ENCODE measurements around the gene EMP1.

DNA sequence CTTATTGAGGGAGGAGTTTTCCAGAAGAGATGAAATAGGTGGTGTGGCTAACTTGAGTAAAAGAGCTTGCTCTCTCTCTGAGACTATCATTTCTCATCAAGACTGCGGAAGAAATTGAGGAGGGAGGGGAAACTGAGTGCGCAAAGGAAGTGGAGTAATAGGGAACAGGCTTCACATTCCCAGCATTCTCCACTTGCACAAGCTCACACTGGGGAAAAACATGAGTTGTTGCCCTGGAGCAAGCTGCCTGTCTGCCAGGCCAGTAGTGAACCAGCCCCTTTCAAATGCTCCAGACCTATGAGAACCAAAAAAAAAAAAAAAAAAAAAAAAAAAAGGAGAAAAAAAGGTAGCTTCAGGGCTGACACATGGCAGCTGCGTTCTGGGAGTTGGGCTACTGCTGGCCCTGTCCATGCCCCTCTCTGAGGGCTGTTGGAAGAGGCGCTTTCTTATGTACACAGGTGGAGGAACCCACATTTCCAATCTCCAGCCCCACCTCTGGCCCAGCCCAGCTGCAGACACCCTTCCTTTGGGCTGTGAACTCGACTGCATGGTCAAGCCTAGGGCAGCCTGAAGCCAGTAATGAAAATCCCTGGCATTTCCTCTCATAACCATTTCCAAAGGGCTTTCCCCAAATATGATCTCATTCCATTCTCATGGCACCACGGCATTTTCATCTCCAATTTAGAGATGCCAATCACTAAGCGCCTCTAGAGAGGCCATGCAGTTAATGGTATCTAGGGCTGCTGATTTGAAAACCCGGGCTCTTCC, 32.5 kb upstream of the EMP1 start:
- TF ChIP-seq NRF1 (conservative IDR thresholded peaks at IDR 0.05 in 1 of 2, IDR thresholded peaks at IDR 0.05 in 1 of 2) = no peak
- TF ChIP-seq, protein P1, sequence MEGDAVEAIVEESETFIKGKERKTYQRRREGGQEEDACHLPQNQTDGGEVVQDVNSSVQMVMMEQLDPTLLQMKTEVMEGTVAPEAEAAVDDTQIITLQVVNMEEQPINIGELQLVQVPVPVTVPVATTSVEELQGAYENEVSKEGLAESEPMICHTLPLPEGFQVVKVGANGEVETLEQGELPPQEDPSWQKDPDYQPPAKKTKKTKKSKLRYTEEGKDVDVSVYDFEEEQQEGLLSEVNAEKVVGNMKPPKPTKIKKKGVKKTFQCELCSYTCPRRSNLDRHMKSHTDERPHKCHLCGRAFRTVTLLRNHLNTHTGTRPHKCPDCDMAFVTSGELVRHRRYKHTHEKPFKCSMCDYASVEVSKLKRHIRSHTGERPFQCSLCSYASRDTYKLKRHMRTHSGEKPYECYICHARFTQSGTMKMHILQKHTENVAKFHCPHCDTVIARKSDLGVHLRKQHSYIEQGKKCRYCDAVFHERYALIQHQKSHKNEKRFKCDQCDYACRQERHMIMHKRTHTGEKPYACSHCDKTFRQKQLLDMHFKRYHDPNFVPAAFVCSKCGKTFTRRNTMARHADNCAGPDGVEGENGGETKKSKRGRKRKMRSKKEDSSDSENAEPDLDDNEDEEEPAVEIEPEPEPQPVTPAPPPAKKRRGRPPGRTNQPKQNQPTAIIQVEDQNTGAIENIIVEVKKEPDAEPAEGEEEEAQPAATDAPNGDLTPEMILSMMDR (IDR thresholded peaks at IDR 0.05 in 2 of 3, conservative IDR thresholded peaks at IDR 0.05 in 1 of 3; ENCODE audit: insufficient read depth in 2 of 3, low read depth in 1 of 3, low read length in 3 of 3) = no peak
- no peak for TF ChIP-seq ZC3H11A (IDR thresholded peaks at IDR 0.05; ENCODE audit: low read depth, low read length)
- TF ChIP-seq, protein P2, sequence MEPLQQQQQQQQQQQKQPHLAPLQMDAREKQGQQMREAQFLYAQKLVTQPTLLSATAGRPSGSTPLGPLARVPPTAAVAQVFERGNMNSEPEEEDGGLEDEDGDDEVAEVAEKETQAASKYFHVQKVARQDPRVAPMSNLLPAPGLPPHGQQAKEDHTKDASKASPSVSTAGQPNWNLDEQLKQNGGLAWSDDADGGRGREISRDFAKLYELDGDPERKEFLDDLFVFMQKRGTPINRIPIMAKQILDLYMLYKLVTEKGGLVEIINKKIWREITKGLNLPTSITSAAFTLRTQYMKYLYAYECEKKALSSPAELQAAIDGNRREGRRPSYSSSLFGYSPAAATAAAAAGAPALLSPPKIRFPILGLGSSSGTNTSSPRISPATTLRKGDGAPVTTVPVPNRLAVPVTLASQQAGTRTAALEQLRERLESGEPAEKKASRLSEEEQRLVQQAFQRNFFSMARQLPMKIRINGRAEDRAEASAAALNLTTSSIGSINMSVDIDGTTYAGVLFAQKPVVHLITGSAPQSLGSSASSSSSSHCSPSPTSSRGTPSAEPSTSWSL (CRISPR knock-in tag; IDR thresholded peaks at IDR 0.05; ENCODE audit: borderline replicate concordance) = no peak
- TF ChIP-seq HNRNPK (IDR thresholded peaks at IDR 0.05; ENCODE audit: low read depth, low read length, poor library complexity, severe bottlenecking) = no peak
- no peak for TF ChIP-seq POLR2A (conservative IDR thresholded peaks at IDR 0.05)
- TF ChIP-seq, protein P3, sequence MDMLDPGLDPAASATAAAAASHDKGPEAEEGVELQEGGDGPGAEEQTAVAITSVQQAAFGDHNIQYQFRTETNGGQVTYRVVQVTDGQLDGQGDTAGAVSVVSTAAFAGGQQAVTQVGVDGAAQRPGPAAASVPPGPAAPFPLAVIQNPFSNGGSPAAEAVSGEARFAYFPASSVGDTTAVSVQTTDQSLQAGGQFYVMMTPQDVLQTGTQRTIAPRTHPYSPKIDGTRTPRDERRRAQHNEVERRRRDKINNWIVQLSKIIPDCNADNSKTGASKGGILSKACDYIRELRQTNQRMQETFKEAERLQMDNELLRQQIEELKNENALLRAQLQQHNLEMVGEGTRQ (CRISPR knock-in tag; IDR thresholded peaks at IDR 0.05) = no peak
